HG03025 (cell line): ENCODE data around the gene DCAF7.
A peak's percentile ranks its signal among the peaks of the same experiment; 100 is the strongest.

ENCODE experiments used
- ATAC-seq: cut with Tn5 transposase; IDR thresholded peaks from one replicate; pipeline ENCODE4 v1.9.1; 2021; ENCODE audit warnings: mild to moderate bottlenecking, moderate library complexity; ENCODE audit not compliant: unreplicated experiment, low FRiP score

The DCAF7 gene

DNA sequence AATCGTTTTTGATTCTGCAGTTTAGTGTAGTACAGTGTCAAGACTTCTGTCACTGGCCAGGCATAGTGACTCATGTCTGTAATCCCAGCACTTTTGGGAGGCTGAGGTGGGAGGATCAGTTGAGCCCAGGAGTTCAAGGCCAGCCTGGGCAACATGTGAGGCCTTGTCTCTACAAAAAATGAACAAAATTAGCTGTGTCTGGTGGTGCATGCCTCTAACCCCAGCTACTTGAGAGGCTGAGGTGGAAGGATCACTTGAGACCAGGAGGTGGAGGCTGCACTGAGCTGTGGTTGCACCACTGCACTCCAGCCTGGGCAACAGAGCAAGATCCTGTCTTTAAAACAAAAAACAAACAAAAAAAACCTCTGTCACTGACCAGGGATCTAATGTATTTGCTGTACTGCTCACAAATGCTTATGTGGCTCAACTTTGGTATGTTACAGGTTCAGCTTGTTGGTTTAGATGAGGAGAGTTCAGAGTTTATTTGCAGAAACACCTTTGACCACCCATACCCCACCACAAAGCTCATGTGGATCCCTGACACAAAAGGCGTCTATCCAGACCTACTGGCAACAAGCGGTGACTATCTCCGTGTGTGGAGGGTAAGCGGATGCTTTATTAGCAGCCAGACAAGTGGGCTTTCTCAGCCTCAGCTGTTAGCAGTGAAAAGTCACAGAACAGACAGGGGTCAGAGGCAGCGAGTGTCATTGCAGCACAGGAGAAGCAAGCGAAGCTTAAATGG, 27.9 kb downstream of the DCAF7 start:
- no peak for ATAC-seq

DNA sequence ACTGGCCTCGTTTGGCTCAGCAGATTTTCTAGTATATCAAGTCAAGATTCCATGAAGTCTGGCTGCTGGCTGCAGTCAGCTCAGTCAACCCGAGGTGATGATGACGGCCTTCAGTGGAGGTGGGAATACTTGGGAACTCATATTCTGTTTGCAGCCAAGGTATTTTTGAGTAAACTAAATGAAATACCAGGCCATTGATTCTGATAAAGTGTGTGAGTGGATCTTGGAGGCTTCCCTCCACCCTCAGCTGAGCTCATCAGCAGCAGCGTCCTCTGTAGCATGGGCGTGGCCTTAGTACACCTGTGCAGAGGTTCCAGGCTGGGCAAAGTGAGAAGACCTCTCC, 28.5 kb downstream of the DCAF7 start:
- no peak for ATAC-seq

DNA sequence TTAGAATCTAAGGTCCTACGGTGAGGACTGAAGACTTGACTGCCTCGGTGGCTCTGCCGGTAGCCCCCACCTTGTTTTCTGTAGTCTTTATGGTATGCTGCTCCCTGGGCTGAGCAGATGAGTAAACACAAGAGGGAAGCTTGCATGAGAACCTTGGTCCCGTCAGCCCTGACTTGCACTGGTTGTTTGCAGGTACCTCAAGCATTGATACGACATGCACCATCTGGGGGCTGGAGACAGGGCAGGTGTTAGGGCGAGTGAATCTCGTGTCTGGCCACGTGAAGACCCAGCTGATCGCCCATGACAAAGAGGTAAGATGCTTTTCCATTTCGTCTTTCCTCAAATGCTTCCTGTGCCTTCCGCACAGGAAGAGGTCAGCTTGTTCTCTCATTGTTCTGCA, 29.4 kb downstream of the DCAF7 start:
- ATAC-seq = no peak

DNA sequence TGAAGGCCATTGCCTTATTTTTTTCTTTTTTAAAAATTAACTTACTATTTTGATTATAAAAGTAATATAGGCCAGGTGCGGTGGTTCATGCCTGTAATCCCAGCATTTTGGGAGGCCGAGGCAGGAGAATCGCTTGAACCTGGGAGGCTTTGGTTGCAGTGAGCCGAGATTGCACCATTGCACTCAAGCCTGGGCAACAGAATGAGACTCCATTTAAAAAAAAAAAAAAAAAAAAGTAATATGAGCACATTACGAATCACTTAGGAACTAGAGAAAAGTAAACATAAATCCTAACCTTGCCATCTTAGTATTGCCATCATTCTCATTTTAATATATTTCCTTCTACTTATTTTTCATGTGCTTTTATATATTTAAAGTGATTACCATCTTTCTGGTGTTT, 37.5 kb downstream of the DCAF7 start:
- ATAC-seq = no peak

DNA sequence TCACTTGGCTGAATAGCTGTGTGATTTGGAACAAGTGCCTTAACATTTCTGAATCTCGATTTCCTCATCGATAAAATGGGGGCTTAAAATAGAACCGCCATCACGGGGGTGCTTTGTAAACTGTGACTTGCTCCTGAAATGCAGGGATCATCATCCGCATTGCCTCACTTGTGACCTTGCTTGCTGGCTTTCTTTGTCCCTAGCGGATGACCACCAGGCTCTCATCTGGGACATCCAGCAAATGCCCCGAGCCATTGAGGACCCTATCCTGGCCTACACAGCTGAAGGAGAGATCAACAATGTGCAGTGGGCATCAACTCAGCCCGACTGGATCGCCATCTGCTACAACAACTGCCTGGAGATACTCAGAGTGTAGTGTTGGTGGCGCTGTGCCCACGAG, 38.5 kb downstream of the DCAF7 start:
- no peak for ATAC-seq

DNA sequence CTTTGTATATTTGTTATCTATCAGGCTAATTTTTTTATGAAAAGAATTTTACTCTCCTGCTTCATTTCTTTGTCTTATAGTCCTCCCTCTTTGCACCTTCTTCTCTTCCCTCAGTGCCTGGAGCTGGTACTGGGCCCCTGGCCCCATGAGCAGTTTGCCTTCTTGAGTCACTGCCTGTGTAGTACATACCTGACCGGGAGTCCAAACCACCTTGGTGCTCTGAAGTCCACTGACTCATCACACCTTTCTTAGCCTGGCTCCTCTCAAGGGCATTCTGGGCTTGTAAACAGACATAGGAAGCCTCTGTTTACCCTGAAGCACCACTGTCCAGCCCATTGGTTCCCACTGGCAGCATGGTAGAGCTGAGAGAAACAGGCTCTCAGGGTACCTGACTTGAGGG, 39.4 kb downstream of the DCAF7 start:
- ATAC-seq = no peak

DNA sequence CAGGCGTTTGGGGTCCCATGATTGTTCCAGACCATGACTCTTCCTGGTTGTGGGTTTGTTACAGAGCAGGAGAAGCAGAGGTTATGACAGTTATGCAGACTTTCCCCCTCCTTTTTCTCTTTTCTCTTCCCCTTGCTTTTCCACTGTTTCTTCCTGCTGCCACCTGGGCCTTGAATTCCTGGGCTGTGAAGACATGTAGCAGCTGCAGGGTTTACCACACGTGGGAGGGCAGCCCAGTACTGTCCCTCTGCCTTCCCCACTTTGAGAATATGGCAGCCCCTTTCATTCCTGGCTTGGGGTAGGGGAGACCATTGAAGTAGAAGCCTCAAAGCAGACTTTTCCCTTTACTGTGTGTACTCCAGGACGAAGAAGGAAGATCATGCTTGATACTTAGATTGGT, 42.5 kb downstream of the DCAF7 start:
- ATAC-seq = no peak

DNA sequence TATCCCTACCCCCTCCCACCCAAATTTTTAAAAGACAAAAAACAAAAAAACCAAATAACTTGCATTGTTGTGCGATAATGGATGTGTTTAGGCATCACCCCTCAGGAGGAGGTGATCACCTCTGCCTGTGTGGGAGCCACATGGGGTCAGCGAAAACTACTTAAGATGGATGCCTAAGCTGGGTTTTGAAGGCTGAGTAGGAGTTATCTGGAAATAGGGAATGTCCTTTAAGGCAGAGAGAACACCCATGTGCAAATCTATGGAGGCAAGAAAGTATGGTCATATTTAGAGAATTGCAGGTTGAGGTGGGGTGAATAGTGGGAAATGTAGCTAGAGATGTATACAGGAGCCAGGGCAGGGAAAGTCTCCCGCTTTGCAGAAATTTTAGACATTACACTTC, 44.9 kb downstream of the DCAF7 start:
- ATAC-seq = no peak

DNA sequence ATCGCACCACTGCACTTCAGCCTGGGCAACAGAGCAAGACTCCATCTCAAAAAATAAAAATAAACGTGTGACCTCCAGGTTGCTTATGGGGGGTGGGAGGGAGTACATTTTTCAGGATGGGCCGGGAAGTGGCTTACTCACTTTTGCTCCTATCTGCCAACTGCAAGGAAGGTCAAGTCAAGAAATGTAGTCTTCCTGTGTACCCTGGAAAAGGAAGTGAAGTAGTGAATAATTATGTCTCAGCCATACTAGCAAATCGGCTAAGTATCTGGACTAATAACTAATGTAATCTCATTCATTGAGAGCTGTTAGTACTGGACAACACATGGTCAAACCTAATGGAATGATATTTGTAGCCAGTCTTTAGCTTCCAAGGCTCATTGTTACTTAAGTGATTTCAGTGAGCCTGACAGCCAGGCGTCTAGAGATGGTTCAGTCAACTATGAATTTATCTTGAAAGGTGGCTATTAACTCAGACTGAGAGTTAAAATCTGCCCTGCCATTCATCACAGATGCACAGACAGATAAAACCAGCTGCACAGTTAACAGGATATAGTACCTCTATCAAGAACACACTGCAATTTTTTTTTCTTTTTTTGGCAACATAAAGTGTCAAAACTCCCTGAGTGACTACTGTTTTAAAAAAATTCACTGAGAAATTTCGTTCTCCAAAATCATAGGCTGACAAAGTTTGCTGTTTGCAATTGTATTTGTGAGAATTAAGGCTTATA, 46.7 kb downstream of the DCAF7 start:
- no peak for ATAC-seq

DNA sequence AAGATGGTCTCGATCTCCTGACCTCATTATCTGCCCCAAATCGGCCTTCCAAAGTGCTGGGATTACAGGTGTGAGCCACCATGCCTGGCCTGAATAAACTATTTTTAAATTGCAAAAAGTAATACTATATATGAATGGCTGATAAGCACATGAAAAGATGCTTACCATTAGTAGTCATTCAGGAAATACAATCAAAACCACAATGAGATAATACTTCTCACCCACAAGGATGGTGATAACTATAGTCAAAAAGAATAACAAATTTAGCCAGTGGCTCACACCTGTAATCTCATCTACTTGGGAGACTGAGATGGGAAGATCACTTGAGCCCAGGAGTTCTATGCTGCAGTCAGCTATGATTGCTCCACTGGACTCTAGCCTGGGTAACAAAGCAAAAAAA, 48.0 kb downstream of the DCAF7 start:
- ATAC-seq = no peak

DNA sequence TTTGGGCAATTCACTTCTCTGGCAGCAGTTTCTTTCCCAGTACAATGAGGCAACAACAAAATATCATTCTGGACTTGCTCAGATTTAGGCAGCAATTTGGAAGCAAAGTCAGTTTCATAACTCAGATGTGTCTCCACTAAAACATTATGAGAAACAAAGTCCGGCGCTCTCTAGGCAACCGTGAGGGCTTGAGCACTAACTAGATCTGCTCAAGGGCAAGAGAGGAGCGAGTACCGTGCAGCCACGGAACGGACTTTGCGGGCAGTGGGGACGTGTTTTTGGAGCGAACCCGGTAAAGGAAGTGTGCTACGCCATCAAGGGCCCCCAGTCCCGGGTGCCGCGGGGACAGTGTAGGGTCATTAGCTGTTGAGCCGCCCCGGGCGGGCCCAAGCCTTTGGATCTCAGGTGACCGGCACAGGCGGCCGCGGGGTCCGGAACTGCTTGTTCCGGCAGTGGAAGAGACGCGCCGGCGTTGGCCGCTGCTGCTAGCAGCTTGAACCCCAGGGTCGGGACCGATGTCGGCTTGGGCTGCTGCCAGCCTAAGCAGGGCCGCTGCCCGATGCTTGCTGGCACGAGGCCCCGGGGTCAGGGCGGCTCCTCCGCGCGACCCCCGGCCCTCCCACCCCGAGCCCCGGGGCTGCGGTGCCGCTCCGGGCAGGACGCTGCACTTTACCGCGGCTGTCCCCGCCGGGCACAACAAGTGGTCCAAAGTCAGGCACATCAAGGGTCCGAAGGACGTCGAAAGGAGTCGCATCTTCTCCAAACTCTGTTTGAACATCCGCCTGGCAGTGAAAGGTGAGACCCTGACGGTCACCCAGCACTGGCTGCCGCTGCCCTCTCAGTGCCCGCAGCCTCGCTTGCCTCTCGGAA, 50.5 kb downstream of the DCAF7 start, which contains the start of gene TACO1:
TSS of gene TACO1 (plus strand) at position 327 of the 870 bp plus-strand sequence. CDS start at position 516, 189 bp downstream.
- ATAC-seq = peak; percentile 86

DNA sequence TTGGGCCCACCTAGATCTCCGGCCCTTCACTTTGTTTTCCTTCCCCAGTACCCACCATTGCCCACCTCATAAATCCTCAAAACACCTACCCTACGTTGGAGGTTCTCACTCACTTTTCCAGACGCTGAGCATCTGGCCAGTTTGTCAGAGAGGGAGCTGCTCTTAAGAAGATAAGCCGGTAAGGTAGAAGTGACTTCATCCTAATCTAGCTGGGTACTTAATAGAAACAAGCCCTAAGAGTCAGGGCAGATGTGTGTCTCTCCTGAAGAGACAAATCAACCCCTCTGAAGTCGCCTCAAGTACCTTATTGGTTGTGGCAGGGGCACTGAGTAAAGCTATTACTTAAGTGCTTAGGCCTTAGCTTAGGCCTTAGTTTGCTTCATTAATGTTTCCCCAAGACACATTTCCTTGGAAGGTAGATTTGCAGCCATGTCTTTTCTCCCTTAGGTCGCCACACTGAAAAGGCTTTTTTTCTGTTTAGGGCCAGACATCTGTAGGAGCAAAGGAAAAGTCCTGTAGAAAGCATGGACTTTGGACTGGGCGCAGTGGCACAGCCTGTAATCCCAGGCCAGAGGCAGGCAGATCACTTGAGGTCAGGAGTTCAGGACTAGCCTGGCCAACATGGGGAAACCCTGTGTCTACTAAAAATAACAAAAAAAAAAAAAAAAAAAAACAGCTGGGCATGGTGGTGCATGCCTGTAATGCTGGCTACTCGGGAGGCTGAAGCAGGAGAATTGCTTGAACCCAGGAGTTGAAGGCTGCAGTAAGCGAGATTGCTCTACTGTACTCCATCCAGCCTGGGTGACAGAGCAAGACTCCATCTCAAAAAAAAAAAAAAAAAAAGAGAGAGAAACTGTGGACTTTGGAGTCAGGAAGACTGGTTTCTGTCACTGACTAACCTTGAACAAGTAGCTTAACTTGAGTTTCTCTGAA, 51.4 kb downstream of the DCAF7 start:
- ATAC-seq = no peak

DNA sequence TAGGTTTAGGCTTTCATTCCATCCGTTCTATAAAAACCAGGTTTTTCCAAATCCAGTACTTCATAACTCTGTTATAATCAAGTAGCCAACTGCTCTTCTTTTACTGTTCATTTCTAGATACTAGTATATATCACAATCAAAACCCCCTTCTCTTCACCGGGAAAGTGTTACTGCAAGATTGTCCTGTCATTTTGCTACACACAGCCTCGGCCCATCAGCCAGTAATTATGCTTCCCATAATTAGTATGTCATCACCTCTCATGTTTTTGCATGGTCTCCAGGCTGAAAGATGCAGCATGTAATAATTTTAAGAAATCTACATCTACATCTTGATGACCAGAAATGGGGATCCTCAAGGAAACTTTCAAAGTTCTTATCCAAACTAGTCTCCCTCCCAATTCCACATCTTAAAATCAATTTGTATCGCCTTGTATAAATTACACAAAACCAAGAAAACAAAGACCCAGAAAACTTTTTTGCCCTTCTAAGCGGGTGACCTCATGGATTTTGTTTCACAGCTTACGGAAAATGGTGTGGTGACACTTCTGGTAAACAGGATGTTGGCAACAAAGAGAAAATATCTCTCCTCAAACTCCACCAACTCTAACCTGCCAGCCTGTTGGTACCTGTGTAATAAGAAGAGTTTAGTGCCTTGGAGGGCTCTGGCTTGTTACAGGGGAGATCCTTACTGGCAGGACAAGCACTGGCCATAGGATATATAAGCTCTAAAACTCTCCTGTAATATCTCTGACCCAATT, 59.7 kb downstream of the DCAF7 start:
- ATAC-seq = no peak

DNA sequence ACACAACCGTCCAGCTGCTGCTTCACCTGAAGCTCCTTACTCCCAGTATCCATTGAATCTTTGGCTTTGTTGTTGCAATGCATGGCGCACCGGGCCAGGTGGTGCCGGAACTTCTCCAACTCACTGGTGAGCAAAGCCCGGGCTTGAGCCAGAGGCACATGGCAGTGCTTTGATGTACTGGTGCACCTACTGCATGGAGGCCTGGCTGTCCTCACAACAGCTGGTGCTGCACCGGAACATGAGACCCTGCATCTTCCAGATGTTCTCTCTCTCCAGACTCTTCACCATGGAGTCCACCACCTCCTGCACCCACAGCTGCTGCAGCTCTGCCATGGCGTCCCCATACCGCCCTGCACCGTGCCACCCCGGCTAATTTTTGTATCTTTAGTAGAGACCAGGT, 60.6 kb downstream of the DCAF7 start:
- no peak for ATAC-seq

DNA sequence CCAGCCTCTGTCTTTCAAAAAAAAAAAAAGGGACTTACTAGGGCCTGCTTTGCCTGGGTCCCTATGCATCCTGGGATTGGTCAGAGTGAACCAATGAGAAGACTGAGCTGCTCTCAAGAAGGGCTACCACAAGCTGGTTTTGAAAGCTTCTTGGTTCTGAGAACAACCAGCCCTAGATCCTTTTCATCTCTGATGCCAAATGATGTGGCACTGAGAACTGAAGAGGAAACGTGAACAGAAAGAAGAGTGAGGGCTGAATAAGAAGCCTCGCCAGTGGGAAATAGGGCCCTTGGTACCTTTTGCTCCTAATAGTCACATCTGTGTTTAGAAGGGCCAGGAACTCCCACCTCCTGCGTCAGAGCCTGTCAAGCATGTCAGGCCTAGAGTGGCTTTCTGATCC, 61.1 kb downstream of the DCAF7 start:
- no peak for ATAC-seq

DNA sequence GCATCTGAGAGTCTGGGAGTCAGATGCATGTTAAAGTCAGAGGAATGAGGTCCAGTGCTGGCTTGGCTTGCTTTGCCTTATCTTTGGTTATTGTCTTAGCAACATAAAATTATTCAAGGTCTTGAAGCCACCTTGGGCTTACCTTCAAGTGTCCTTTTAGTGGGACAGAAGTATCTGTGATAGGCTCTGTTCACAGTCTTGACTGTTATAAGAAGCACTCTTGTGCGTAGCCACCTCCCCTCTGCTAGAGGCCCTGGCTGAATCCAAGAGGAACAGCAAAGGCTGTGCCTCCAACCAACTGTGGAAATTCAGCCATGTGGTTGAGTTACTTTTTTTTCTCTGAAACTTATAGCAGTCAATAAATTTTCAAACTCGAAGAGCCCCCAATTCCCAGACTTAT, 63.4 kb downstream of the DCAF7 start:
- ATAC-seq = no peak

DNA sequence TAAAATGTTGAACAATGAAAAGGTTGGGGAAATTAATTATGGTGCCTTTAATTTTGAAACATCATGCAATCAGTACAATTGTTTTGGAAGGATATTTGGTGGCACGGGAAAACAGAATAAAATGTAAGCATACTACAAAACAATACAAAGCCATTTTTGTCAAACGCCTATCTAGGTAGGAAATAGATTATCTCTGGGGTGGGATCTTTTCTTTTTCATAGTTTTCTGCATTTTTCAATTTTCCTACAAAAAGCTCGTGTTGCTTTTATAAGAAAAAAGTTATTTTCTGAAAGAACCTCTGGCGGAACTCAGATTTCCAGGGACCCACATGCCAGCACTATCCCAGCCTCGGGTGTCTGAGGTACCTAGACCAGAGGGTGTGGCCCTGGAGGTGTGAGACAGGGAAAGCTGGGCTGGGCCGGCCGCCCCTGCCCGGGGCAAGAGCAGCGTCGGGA, 71.0 kb downstream of the DCAF7 start:
- ATAC-seq = no peak

DNA sequence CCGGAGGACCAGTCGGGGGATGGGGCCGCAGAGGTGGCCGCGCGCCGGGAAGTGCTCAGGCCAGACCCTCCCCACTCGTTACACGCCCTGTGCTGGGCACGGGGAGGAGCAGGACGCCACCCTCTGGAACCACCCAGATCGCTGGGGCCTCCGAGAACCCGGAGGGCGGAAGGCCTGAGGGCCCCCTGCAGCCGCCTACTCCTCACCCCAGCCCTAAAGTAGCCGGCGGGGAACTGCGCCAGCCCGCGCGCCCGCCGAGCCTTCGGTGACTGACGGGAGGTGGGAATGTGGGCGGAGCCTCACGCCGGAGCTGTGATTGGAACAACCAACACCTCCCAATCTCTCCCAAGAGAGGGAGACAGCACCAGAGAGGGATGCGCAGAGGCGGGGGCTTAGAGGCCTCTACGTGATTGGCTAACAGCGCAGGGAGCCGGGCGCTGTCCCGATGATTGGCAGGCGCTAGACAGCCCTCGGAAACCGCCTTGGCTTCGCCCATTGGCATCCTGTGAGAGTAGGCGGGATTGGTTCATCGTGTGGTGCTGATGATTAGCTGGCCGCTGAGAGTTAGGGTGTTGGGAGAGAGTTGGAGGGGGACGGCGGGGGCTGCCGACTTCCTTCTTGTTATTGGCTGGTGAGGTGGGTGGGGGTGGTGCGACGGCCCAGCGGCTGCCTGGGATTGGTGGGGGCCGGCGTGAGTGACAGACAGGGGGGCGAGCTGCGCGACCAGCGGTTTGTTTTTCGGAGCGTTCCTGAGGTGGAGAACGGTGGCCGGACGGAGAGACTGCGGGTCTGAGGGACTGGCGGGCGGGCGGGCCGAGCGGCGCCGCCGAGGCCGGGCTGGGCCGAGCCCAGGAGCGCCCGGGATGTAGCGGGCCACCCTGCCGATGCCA, 71.7 kb downstream of the DCAF7 start, which contains the start of gene MAP3K3:
TSS of gene MAP3K3 (plus strand) at position 734 of the 890 bp plus-strand sequence. CDS start 343 bp downstream, outside the sequence.
- peak; percentile 88 for ATAC-seq
